PC-9 (cell line): ENCODE measurements around the gene VDAC1.

ENCODE experiments used
- EZH2 ChIP-seq: fragments of 200-600 bp; sonication (generic); IDR thresholded peaks from 2 replicates; pipeline ENCODE4 v1.8.0; 2017; ENCODE audit warnings: antibody characterized with exemption, low read depth
- TF ChIP-seq, protein P1 (sequence below): fragments of 200-600 bp; sonication (generic); conservative IDR thresholded peaks from 2 replicates; pipeline ENCODE4 v1.6.1; 2017; ENCODE audit warnings: mixed run types, antibody characterized with exemption, mild to moderate bottlenecking, moderate library complexity

DNA sequence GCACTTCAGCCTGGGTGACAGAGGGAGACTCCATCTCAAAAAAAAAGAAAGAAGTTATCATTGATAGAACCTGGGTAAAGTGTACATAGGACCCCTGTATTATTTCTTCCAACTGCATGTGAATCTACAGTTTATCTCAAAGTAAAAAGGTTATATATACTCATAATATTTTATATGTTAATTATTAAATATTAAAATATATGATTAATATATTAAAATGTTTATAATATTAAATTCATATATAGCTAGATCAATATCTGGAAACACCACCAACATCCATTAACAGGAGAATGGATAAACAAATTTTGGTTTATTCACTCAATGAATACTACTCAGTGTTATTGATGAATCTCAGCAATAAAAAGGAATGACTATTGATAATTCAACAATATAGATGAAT lies 56.1 kb downstream of the VDAC1 start:
- TF ChIP-seq EZH2 = no peak
- TF ChIP-seq, protein P1, sequence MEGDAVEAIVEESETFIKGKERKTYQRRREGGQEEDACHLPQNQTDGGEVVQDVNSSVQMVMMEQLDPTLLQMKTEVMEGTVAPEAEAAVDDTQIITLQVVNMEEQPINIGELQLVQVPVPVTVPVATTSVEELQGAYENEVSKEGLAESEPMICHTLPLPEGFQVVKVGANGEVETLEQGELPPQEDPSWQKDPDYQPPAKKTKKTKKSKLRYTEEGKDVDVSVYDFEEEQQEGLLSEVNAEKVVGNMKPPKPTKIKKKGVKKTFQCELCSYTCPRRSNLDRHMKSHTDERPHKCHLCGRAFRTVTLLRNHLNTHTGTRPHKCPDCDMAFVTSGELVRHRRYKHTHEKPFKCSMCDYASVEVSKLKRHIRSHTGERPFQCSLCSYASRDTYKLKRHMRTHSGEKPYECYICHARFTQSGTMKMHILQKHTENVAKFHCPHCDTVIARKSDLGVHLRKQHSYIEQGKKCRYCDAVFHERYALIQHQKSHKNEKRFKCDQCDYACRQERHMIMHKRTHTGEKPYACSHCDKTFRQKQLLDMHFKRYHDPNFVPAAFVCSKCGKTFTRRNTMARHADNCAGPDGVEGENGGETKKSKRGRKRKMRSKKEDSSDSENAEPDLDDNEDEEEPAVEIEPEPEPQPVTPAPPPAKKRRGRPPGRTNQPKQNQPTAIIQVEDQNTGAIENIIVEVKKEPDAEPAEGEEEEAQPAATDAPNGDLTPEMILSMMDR = no peak
